C1 segment of cervical spinal cord (tissue), 14 donors: Measurements from ENCODE around the gene UGCG.
A peak's percentile ranks its signal among the peaks of the same experiment; 100 is the strongest.
"Not testable (repeated sequence)": the region's sequence is repeated elsewhere in the genome, so short reads cannot be mapped to it uniquely, and the experiment has no call there.

ENCODE experiments used
- DNase-seq, 14 donors: peaks; one replicate each; lab custom pipeline; 2025; lab: John Stamatoyannopoulos, UW

The UGCG gene

DNA sequence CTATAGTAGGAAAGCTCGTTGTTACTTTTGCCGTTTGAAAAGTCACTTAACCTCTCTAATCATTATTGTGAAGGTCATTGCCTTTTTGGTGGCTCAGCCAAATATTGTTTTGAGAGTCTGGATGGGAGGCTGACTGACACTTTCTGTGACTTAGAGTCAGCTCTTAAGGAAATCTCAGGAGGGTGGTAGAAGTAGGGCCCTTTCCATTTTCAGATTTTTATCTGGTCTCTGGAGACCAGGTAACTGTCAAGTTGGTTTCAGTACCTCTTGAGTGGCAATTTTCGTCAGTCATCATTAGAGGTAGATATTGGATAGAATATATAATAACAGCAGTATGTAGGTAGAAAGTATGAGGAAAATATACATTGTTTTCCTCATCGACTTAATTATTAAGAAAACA is 23.3 kb downstream of the UGCG start:
- no peak for DNase-seq

GRCh38 chr9:111920531-111920930 is 23.9 kb downstream of the UGCG start:
- DNase-seq: no peak

- no peak for DNase-seq
These were observed 25.9 kb downstream of the UGCG start for GRCh38 chr9:111922324-111923013.

- no peak for DNase-seq
These were observed 27.7 kb downstream of the UGCG start for GRCh38 chr9:111924281-111924680.

GRCh38 chr9:111925017-111925770 is 28.6 kb downstream of the UGCG start:
- no peak for DNase-seq

DNA sequence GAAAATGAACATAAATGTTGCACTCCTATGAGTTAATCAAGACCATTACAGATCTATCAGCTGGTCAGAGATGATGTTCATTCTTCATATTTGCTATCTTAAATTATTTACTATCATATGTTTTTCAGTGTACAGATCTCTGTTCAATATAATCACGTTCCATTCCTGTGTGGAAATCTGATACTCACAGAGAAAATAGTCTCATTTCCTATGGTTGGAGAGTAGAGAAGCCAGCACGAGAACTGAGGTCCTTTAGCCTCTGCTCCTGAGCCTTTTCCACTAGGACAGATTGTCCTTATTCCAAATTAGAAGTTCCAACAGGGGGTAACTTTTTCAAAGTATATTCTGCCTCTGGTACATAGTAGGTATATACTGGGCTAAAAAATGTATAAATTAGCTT is 29.2 kb downstream of the UGCG start:
- DNase-seq: no peak

- DNase-seq: peak in 3 of 14 donors; percentile 1 to 9 (median 7)
These were observed 29.8 kb downstream of the UGCG start for GRCh38 chr9:111926421-111926875.

- DNase-seq: no peak
These were observed 31.7 kb downstream of the UGCG start for GRCh38 chr9:111928359-111928720.

GRCh38 chr9:111934747-111935146 is 38.1 kb downstream of the UGCG start:
- no peak for DNase-seq

- DNase-seq: no peak
These were observed 39.8 kb downstream of the UGCG start for GRCh38 chr9:111936391-111936790.

GRCh38 chr9:111937301-111937700 is 40.7 kb downstream of the UGCG start:
- peak in 1 of 14 donors; percentile 9 for DNase-seq

GRCh38 chr9:111937781-111938426 is 41.3 kb downstream of the UGCG start:
- peak in 2 of 14 donors; percentile 23 for DNase-seq

DNA sequence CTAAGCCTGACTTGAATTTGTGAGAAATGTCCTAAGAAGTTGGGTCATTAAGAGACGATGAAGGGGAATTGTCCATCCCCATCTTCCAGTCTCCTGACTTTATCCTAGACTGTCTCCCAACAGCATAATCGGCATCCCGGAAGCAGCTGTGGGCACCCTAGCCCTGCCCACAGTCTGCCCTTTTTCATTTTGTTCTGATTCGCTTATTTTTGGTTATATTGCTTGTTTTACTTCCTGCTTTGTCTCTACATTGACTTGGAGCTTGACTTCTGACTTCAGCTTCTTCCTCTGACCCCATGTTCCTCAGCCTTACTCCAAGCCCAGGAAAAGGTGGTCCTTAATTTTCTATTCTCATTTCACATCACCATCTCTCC is 41.8 kb downstream of the UGCG start:
- no peak for DNase-seq

DNA sequence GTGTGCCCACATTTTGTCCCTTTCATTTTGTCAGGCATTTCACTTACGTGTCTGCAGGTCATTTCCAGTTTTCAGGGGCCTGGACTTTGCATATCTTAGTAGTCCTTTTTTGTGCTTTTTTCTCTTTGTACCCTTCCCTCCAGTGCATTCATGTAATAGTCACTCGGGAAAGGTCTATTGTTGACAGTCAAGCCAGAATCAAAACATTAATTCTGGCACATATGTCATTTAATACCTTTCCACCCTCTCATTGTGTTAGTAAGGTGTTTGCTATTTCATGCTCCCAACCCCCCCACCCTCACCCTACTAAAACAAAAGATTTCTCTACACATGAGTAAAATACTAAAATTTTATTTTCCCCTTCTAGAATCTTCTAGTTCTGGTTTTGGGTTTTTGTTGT is 42.7 kb downstream of the UGCG start:
- no peak for DNase-seq

DNA sequence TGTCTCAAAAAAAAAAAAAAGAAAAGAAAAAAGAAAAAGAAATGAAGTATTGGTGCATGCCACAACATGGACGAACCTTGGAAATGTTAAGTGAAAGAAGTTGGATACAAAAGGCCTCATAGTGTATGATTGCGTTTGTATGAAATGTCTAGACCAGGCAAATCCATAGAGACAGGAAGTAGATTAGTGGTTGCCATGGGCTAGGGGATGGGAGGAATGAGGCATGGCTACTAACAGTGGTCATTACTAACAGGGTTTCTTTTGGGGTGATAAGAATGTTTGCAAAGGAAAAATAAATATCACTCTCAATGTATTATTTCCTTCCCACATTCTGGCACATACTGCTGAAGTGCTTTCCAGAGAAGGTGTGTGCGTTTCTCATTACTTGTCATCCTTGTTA is 44.1 kb downstream of the UGCG start:
- no peak for DNase-seq

GRCh38 chr9:111943200-111943599 is 46.6 kb downstream of the UGCG start:
- no peak for DNase-seq

GRCh38 chr9:111943746-111944145 is 47.1 kb downstream of the UGCG start:
- no peak for DNase-seq

GRCh38 chr9:111944241-111944866 is 47.7 kb downstream of the UGCG start:
- no peak for DNase-seq

- DNase-seq: no peak
These were observed 48.6 kb downstream of the UGCG start for GRCh38 chr9:111945216-111945615.

DNA sequence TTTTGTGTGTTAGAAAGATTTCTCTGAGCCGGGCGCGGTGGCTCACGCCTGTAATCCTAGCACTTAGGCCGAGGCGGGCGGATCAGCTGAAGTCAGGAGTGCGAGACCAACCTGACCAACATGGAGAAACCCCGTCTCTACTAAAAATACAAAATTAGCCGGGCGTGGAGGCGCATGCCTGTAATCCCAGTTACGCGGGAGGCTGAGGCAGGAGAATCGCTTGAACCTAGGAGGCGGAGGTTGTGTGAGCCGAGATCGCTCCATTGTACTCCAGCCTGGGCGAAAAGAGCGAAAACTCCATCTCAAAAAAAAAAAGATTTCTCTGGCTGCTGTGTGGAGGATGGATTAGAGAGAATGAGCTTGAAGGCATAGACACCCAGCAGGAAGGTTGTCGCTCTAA is 51.5 kb downstream of the UGCG start:
- not testable (repeated sequence) for DNase-seq

DNA sequence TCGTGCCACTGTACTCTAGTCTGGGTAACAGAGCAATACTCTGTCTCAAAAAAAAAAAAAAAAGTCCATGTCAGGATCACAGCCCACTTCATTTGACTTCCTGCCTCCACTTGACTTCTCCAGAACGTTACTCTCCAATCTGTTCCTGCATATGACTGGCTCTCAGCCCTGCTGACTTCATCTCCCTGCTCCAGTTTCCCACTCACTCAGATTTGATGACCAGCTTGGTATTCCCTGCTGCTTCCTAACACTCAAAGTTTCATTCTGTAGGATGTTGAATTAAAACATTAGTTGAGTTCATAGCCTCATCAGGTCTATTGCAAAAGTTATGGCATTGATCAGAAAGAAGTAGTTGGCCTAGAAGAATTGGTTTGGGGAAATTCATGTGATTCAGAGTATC is 52.3 kb downstream of the UGCG start:
- DNase-seq: no peak

DNA sequence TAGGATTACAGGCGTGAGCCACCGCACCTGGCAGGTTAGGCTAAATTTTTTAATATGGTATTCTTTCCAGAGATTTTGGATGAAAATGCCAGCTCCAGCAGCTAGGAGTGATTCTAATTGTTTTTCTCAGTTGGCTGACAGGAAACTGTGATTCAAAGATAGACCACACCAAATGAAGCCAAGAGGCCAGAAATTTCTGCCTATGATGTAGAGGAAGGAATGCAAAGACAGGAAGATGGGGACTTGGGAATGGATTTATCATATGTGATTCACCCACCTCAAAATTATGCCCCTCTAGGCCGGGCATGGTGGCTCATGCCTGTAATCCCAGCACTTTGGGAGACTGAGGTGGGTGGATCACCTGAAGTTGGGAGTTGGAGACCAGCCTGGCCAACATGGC is 53.3 kb downstream of the UGCG start:
- no peak for DNase-seq
